ENCODE data around the gene GOLGA3.
A peak's percentile ranks its signal among the peaks of the same experiment; 100 is the strongest.
"Not testable (repeated sequence)": the region's sequence is repeated elsewhere in the genome, so short reads cannot be mapped to it uniquely, and the experiment has no call there.

The GOLGA3 gene

DNA sequence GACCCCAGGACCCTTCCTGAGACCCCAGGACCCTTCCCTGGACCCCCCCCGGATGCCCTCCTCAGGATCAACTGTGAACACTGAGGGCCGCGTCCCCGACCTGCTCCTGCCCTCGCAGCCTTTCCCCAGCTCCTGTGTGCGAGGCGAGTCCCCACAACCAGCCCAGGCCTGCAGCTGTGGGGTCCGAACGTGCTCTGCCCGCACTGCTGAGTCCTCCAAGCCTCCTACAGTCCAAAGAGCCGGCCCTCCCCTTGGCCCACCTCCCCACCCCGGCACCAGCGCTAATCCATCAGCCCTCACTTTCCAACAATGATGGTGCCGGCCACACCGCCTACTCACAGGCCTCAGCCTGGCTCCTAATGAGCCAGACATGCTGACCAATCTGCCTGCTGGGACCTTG, 40.8 kb downstream of the GOLGA3 start:
- no peak for DNase-seq (ENCODE audit: low read depth, low spot score)
- no peak overlapping the region for H3K4me3 ChIP-seq (ENCODE audit: low read length)

DNA sequence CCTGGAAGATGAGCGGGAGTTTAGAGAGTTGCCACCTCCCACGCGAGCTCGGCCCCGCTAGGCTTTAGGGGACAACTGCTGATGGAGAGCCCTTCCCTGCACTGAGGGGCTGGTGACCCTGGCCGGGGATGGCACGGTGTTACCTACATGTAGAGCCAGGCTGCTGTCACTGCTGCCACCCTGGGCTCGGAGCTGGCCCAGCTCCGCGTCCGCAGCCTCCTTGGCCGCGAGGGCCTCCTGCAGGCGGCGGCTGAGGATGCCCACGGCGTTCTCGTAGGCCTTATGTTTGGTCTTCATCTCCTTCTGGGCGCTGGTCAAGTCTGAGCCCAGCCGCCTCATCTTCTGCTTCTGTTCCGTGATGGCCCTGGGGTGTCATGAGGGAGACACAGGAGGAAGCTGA, 42.5 kb downstream of the GOLGA3 start:
- no peak for DNase-seq (ENCODE audit: low read depth, low spot score)
- no peak overlapping the region for H3K4me3 ChIP-seq (ENCODE audit: low read length)

DNA sequence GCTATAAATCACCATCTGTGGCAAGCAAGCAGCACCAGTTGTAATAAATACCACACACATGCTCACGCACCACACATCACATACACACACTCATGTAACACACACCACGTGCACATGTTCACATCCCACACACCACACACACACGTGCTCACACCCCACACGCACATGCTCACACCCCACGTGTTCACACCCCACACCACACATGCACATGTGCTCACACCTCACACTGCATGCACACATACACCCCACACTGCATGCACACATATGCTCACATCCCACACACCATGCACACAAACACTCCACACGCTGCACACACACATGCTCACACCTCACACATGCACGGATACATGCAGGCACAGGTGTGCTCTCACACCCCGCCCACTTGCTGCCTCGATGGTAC, 44.1 kb downstream of the GOLGA3 start:
- no peak for DNase-seq (ENCODE audit: low read depth, low spot score)
- no peak overlapping the region for H3K4me3 ChIP-seq (ENCODE audit: low read length)

DNA sequence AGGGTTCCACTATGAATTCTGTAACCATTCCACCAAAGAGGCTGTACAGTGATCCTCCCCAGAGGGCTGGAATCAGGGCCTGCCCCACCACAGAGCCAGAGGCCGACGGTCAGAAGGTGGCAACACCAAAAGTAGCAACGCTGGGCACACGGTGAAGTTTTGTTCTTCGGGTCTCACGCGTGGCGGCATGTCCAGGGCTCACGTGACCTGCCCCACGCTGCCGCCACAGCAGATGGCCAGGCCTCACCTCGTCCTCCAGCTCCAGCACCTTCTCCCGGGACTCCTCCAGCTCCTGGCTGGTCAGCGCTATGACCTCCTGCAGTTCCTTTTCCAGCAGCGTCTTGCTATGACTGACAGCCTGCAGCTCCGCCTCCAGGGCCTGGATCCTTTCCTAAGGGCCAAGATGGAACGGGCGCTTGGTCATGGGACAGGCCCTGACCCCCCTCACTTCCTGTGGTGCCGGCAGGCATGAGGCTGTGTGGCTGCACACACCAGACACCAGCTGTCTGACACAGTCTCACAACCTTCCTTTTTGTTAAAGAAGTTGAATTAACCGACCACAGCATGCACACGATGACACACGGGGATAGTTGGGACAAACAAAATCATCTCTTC, 44.6 kb downstream of the GOLGA3 start:
- H3K4me3 ChIP-seq (ENCODE audit: low read length), result no peak overlapping the region
- no peak for DNase-seq (ENCODE audit: low read depth, low spot score)

DNA sequence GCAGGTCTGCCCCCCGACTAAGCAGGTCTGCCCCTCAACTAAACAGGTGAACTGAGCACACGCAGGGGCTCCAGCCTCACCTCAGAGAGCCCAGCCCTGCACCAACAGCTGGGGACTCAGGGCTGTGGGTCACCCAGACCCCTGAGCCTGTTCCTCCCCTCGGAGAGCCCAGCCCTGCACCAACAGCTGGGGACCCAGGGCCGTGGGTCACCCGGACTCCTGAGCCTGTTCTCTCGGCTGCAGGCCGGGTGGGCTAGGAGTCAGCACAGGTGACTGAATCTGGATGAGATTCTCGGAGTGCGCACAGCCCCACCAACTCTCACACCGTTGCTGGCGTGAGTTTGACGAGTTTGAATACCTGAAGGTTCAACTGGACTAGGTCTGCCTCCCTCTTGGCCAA, 46.7 kb downstream of the GOLGA3 start:
- H3K4me3 ChIP-seq (ENCODE audit: low read length), result no peak overlapping the region
- DNase-seq (ENCODE audit: low read depth, low spot score), result no peak

DNA sequence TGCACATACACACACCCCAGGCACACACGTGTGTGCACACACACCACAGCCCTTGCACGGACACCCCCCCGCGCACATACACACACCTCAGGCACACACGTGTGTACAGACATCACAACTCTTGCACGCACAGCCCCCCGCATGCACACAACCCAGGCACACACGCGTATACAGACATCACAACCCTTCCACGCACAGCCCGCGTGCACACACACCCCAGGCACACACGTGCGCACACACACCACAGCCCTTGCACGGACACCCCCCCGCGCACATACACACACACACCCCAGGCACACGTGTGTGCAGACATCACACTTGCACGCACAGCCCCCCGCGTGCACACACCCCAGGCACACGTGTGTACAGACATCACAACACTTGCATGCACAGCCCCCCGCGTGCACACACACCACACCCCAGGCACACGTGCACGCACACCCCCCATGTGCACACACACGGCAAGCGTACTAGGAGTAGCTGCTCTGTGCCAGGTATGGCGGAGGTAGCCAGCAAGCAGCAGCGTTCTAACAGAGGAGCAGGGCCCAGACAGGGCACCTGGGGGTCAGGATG, 48.8 kb downstream of the GOLGA3 start:
- DNase-seq (ENCODE audit: low read depth, low spot score), result no peak
- H3K4me3 ChIP-seq (ENCODE audit: low read length), result no peak overlapping the region

DNA sequence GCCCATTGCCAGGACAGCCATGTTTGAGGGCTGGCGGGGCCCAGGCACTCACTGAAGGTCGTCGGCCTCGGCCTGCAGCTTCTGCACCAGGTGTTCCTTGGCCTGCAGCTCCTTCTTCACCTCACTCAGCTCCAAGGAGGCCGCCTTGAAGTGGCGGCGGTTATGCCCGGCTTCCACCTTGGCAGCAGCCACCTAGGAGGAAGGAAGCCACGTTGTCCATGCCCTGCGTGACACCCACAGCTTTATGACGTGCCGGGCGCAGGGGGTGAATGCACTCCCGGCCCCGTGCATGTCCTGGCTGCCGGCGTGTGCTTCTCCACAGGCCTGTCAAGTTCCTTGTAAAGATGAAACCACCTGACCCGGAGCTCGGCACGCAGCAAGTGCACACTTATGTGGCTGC, 51.1 kb downstream of the GOLGA3 start:
- DNase-seq (ENCODE audit: low read depth, low spot score), result no peak
- no peak overlapping the region for H3K4me3 ChIP-seq (ENCODE audit: low read length)

DNA sequence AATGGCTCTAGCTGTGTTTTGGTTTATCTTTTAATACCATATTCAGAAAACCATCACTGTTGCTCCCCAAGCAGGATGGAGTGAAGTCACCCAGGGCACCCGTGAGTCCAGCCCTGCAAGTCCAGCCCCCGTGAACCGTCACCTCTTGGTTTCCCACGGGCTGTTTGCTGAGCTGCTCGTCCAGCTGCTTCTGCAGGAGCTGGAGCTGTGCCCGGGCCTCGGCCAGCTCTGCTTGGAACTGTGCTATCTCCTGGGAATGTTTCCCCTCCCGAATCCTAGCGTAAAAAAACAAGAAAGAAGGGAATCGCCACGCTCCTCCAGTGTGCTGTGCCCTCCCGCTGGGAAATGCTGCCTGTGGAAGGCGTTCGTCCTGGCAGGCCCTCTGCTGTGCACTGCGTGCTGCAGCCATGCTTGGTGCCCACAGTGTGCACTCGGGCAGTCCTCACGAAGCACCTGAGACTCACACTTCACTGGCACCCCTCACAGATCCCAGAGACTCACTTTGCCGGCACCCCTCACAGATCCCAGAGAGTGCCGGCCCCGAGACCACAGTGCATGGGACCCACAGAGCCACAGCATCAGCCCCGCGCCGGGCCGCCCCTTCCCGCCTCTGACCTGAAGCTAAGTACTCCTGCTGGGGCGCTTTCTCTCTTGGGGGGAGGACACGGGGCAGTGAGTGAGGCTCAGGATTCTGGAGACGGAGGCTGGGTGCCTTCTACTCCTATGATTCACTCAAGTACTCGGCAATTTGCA, 51.7 kb downstream of the GOLGA3 start:
- no peak overlapping the region for H3K4me3 ChIP-seq (ENCODE audit: low read length)

DNA sequence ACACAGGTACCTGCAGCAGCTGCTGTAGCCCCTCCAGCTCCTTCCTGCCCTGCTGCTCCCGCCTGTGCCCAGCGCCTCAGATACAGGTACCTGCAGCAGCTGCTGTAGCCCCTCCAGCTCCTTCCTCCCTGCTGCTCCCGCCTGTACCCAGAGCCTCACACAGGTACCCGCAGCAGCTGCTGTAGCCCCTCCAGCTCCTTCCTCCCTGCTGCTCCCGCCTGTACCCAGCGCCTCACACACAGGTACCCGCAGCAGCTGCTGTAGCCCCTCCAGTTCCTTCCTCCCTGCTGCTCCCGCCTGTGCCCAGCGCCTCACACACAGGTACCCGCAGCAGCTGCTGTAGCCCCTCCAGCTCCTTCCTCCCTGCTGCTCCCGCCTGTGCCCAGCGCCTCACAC, 52.4 kb downstream of the GOLGA3 start:
- DNase-seq (ENCODE audit: low read depth, low spot score), result not testable (repeated sequence)

More for the DNA sequence above, 51.7 kb downstream of the GOLGA3 start:
- no peak for DNase-seq (ENCODE audit: low read depth, low spot score)

DNA sequence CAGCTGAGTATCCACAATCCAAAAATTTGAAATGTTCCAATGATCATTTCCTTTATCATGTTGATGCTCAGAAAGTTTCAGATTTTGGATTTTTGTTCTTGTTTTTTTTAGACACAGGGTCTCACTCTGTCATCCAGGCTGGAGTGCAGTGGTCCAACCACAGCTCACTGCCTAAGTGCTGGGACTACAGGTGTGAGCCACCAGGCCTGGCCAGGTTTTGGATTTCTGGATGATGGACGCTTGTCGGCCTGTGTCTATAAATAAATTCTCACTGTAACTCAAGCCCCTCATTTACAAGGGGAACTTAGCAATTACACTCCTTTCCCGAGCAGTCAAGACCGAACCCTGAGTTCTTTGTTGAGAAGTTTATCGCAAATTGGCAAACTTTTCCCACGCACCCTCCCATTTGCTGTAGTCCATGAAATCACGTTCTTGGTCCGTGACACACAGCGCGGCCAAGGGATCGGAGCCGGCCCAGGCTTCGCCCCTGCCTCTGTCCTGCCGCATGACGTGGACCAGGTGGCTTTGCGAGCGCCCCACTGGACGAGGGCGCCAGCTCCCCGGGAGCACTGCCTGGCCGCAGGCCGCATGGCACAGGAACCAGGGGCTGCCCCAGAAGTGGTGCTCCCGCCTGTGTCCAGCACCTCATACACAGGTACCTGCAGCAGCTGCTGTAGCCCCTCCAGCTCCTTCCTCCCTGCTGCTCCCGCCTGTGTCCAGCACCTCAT, 53.0 kb downstream of the GOLGA3 start:
- no peak overlapping the region for H3K4me3 ChIP-seq (ENCODE audit: low read length)
- no peak for DNase-seq (ENCODE audit: low read depth, low spot score)

More for the DNA sequence above, 52.4 kb downstream of the GOLGA3 start:
- not testable (repeated sequence) for H3K4me3 ChIP-seq (ENCODE audit: low read length)

DNA sequence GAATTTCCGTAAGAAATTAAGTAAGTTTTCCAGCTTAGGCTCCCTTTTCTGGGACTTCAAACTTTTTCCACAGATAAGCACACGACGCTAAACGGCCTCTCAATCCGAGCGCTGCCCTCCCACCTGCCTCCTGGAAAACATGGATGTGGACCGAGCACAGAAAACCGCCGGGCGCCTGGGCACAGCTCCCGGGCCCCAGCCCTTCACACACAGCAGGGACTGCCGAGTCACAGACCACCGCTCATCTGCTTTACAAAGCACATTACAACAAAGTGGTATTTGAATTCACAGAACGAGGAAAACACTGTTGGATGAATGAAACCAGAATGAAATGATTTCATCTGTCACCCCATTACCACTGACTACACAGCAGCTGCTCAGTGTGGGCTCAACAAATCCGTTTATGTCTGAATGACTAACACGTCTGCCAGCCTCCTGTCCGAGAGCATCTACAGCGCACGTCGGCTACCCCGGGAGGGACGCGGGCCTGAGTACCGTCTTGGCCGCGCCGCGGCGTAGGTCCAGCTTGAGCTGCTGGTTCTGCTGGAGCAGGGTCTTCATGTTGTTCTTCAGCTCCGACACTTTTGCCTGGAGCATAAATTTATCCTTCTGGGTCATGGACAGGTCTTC, 53.9 kb downstream of the GOLGA3 start:
- DNase-seq (ENCODE audit: low read depth, low spot score), result no peak
- H3K4me3 ChIP-seq (ENCODE audit: low read length), result no peak overlapping the region

DNA sequence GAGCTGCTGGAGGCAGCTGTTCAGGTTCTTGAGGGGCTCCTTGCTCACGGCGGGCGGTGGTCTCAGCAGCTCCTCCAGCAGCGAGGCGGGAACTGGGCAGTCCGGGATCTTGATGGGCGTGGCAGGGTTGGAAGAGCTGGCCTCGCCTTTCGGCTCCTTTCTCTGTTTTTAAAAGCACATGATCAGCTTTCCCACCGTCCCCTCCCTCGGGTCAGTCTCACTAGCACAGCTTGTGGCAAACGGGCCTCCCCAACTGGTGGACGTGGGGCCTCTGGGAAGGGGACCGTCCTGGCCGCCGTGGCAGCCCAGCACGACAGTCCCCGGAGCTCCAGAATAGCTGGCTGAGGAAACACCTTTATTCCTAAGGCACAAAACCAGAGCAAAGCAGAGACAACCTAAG, 54.5 kb downstream of the GOLGA3 start:
- no peak for DNase-seq (ENCODE audit: low read depth, low spot score)
- no peak overlapping the region for H3K4me3 ChIP-seq (ENCODE audit: low read length)

DNA sequence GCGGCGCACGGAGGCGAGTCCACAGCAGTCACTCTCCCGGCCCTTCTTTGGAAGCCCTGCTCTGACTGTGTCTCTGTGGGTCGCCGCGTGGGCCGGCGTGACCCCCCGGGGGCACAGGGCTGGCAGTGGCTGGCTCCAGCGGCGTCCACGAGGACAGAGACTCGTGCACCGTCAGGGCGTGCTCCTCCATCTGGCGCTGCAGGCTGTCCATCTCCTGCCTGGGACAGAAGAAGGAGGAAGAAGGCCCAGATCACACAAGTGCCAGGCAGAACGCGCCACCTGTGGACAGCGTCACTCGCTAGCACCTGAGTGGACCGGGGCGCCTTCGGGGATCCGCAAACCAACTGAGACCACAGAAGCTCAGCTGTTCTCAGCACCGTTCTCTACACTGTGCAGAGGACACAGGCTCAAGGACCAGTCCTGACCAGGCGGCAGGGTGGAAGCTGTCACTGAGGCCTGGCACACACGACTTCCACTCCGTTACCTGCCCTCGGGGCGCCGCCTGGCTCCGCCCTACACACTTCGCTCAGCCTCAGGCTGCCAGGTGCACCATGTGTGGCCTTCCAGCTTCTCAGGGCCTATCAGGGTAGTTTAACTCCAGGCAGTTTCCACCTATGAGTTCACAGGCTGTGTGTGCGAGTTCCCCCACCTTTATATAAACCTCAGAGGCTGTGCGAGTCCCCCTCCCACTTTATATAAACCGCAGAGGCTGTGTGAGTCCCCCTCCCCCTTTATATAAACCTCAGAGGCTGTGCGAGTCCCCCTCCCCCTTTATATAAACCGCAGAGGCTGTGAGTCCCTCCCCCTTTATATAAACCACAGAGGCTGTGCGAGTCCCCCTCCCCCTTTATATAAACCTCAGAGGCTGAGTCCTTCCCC, 55.4 kb downstream of the GOLGA3 start:
- peak; percentile 62 for DNase-seq (ENCODE audit: low read depth, low spot score)
- H3K4me3 ChIP-seq (ENCODE audit: low read length), result no peak overlapping the region

DNA sequence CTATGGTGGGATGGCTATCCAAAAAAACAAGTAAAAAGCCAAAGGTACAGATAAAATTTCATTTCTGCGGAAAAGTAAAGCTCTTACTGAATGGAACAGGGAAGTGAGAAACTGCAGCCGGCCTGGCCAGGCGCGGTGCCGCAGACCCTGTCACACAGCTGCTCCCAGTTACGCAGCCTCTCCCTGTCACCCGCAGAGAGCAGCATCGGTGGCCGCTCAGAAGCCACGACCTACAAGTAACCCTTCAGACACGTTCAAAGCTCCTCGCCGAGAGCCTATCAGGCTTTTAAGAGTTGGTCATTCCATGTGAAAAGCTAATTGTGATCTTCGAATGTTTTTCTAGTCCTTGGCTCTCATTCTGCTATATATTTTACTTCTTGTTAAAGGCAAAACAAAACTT, 56.1 kb downstream of the GOLGA3 start:
- no peak for DNase-seq (ENCODE audit: low read depth, low spot score)
- no peak overlapping the region for H3K4me3 ChIP-seq (ENCODE audit: low read length)

DNA sequence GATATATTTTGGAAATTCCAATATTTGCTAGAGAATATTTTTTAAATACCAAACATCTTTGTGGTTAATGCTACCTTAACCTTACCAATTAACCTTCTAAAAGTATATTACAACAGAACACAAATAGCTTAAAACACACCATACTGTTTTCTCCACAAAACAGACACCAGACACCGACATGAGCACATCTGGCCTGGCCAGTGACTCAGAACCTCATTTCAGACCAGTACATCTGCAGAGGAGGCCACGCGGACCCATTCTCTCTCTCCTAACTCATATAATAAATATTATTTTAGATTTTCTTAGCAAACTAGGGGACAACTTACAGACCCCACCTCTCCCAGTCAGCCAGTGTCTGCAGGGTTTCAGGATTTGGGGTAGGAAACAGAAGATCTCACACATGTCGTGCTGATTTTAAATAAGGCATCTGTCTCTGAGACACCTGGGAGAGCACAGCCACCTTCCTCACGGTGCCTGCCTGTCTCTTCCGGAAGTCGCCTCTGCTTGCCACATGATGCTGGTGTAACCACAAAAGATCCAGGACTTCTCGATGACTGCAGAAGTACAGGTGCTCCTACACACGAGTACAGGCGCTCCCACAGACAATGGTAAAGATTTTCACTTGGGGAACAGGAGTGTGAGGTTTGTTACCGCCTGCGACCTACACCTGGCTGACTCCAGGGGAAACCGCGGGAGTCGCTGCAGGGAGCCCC, 57.4 kb downstream of the GOLGA3 start:
- DNase-seq (ENCODE audit: low read depth, low spot score), result peak; percentile 87
- H3K4me3 ChIP-seq (ENCODE audit: low read length), result no peak overlapping the region

DNA sequence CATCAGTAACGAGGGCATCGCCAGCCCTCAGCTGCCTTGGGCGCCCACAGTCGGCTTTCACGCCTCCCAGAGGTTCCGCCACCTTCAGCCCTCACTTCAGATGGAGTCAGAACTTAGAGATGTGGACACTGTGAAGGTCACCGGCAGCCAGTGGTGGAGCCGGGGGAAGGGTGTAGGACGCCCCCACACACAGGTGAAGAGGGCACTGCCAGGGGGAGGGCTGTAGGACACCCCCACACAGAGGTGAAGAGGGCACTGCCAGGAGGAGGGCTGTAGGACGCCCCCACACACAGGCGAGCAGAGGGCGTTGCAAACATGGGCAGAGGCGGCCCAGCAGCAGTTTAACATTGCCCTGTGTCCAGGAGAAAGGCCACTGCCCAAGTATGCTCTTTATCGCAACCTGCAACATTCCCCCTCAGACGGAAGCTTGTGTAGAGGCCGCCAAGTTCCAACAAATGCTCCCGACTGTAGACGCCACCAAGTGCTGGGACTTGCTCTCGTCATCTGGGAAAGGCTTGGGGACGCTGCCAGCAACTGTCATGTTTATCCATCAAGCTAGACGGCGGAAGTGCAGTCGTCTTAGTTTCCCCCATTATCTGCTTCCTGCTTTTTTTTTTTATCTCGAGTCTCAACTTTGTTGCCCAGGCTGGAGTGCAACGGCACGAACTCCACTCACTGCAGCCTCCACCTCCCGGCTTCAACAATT, 62.1 kb downstream of the GOLGA3 start:
- no peak overlapping the region for H3K4me3 ChIP-seq (ENCODE audit: low read length)
- no peak for DNase-seq (ENCODE audit: low read depth, low spot score)

DNA sequence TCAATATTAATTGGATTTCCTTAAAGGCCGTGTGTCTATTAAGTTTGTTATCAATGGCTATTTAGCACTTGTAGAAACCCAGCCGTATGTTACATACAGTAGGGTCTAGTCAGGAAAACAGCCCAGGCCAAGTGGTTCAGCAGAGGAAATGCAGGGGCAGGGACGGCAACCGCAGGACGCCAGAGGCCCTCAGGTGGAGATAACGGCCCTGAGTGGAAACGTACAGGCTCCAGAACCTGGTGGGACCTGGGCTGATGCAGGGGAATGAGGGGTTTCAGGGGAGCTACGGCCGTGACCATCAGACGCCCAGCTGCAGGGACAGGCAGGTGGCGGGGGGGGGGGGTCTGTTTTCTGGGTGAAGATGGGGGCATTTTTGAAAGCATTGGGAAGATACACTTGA, 63.3 kb downstream of the GOLGA3 start:
- no peak for DNase-seq (ENCODE audit: low read depth, low spot score)
- no peak overlapping the region for H3K4me3 ChIP-seq (ENCODE audit: low read length)

DNA sequence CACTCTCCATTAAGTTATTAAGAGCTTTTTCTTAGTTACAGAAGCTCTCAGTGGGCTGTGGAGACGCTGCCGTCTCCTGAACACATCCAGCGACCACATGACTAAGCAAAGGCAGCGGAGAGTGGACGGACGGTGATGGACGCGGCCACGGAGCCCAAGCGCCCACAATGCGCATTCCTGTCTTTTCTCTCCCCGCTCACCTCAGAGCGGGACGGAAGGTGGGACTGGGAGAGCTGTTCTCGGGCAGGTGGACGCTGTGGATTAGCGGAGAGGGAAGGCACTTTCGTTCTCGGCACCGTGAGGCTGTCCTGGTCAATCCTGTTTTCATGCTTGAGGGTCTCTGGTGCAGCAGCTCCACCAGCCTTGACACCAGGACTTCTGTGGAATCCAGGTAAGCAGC, 64.4 kb downstream of the GOLGA3 start:
- no peak overlapping the region for H3K4me3 ChIP-seq (ENCODE audit: low read length)
- DNase-seq (ENCODE audit: low read depth, low spot score), result no peak

Measured in Jurkat, Clone E6-1 (cell line).